Endothelial cell of umbilical vein (primary cell): ENCODE data around the gene DEPDC1B. TPM values are rescaled to one million over a fixed set of nuclear protein-coding genes. Genes with fewer than 3 reads are reported as not detected.

ENCODE experiments used
- BruUV-seq: library from RNA; stranded (reverse); fragments of 400-500 nt; replicated peaks from 2 replicates; lab custom pipeline; 2021; lab: Mats Ljungman, UMichigan
- CTCF ChIA-PET: fragments of 300-600, 350-600 bp; sonication (Branson Sonifier 250); formaldehyde crosslinking; loops from one replicate; lab custom pipeline; 2021; ENCODE audit warnings: antibody characterized with exemption, inconsistent platforms; lab: Charles Lee
- POLR2A ChIA-PET: fragments of 300-600, 350-600 bp; sonication (Branson Sonifier 250); formaldehyde crosslinking; loops from one replicate; lab custom pipeline; 2021; ENCODE audit warnings: antibody characterized with exemption, inconsistent platforms; lab: Charles Lee
- DNase-seq: peaks from one replicate; pipeline ENCODE4 v3.0.0-alpha.2; 2011; ENCODE audit warnings: low read depth, low spot score
- FAIRE-seq: peaks from 2 replicates; lab custom pipeline; 2011; peaks lifted over from hg19 to GRCh38; lab: Jason Lieb, UNC
- H2AFZ ChIP-seq: 2 replicates; pipeline ENCODE4 v1.6.0; 2012; ENCODE audit warnings: low read depth, low read length, control low read depth, inconsistent platforms
- H3K27ac ChIP-seq: 2 replicates; pipeline ENCODE4 v1.5.1; 2011; ENCODE audit warnings: low read depth, mild to moderate bottlenecking, control low read depth, low read length, moderate library complexity; ENCODE audit not compliant: insufficient read depth
- H3K27me3 ChIP-seq, 2 experiments: 2 replicates each; pipeline versions ENCODE4 v1.6.0 to v1.6.1; 2011; ENCODE audit warnings: low read length in 2 of 2, mixed read lengths in 1 of 2; ENCODE audit not compliant: control insufficient read depth in 2 of 2, insufficient read depth in 2 of 2
- H3K36me3 ChIP-seq, 2 experiments: 2 replicates in 1 of 2; 3 replicates in 1 of 2; pipeline ENCODE4 v1.5.1; 2011; ENCODE audit warnings: low read length in 2 of 2, mild to moderate bottlenecking in 1 of 2, moderate library complexity in 1 of 2; ENCODE audit not compliant: control insufficient read depth in 2 of 2, insufficient read depth in 2 of 2; ENCODE audit errors: extremely low read depth in 1 of 2
- H3K4me1 ChIP-seq: 3 replicates; pipeline ENCODE4 v1.5.1; 2011; ENCODE audit warnings: mild to moderate bottlenecking, low read length; ENCODE audit not compliant: control insufficient read depth, insufficient read depth; ENCODE audit errors: extremely low read depth
- H3K4me2 ChIP-seq: 2 replicates; pipeline ENCODE4 v1.6.1; 2011; ENCODE audit warnings: low read length, control low read depth, mixed read lengths; ENCODE audit not compliant: insufficient read depth
- H3K4me3 ChIP-seq, 3 experiments: fragments of 200-600 bp in 1 of 3; sonication (generic), shearing (Covaris generic) in 1 of 3; replicated peaks in 1 of 3; 2 replicates each; pipeline ENCODE4 v1.5.1; 2011 to 2016; ENCODE audit warnings: control low read depth in 3 of 3, low read length in 3 of 3, mild to moderate bottlenecking in 2 of 3, inconsistent platforms in 1 of 3, low read depth in 1 of 3, moderate library complexity in 1 of 3; ENCODE audit not compliant: insufficient read depth in 1 of 3
- H3K79me2 ChIP-seq: 2 replicates; pipeline ENCODE4 v1.6.0; 2012; ENCODE audit warnings: low read length, inconsistent platforms; ENCODE audit not compliant: control insufficient read depth, insufficient read depth
- H3K9ac ChIP-seq: replicated peaks from 2 replicates; pipeline ENCODE3; 2011; ENCODE audit warnings: low read length, control low read depth; ENCODE audit not compliant: insufficient read depth; ENCODE audit errors: extremely low read depth
- H3K9me1 ChIP-seq: replicated peaks from 3 replicates; pipeline ENCODE4 v1.6.0; 2011; ENCODE audit warnings: mild to moderate bottlenecking, low read length; ENCODE audit not compliant: control insufficient read depth, insufficient read depth; ENCODE audit errors: extremely low read depth
- H3K9me3 ChIP-seq: replicated peaks from 2 replicates; pipeline ENCODE4 v1.5.1; 2012; ENCODE audit warnings: low read length, inconsistent platforms; ENCODE audit not compliant: control insufficient read depth, insufficient read depth
- H4K20me1 ChIP-seq: replicated peaks from 2 replicates; pipeline ENCODE3; 2011; ENCODE audit warnings: mild to moderate bottlenecking, low read length; ENCODE audit not compliant: control insufficient read depth, insufficient read depth; ENCODE audit errors: extremely low read depth
- CTCF ChIP-seq, 2 donors: IDR thresholded peaks; 1 replicate in 1 of 2; 2 replicates in 1 of 2; pipeline ENCODE4 v1.5.1; 2011; ENCODE audit warnings: low read length in 2 of 2, mild to moderate bottlenecking in 2 of 2, moderate library complexity in 2 of 2, control low read depth in 1 of 2, inconsistent platforms in 1 of 2, low read depth in 1 of 2; ENCODE audit not compliant: insufficient read depth in 1 of 2; ENCODE audit errors: extremely low read depth in 1 of 2
- EZH2 ChIP-seq: IDR thresholded peaks from 2 replicates; pipeline ENCODE4 v1.6.1; 2012; ENCODE audit warnings: borderline replicate concordance, low read depth, mild to moderate bottlenecking, moderate library complexity, low read length, inconsistent platforms; ENCODE audit not compliant: severe bottlenecking
- FOS ChIP-seq: IDR thresholded peaks from 2 replicates; pipeline ENCODE4 v1.6.1; 2011; ENCODE audit warnings: mild to moderate bottlenecking, low read length, moderate library complexity, borderline replicate concordance; ENCODE audit not compliant: insufficient read depth
- GATA2 ChIP-seq: IDR thresholded peaks from 2 replicates; pipeline ENCODE4 v1.7.0; 2011; ENCODE audit warnings: low read depth, mild to moderate bottlenecking, moderate library complexity, mixed read lengths, low read length; ENCODE audit not compliant: insufficient read length, insufficient read depth
- JUN ChIP-seq: IDR thresholded peaks from 2 replicates; pipeline ENCODE4 v1.6.1; 2011; ENCODE audit warnings: borderline replicate concordance, low read depth; ENCODE audit not compliant: insufficient read length, insufficient read depth
- MAX ChIP-seq: IDR thresholded peaks from 2 replicates; pipeline ENCODE4 v1.6.1; 2011; ENCODE audit not compliant: insufficient read depth, insufficient read length
- MYC ChIP-seq: IDR thresholded peaks from one replicate; pipeline ENCODE4 v1.6.1; 2011; ENCODE audit warnings: mild to moderate bottlenecking, low read depth, low read length
- POLR2A ChIP-seq: IDR thresholded peaks from 2 replicates; pipeline ENCODE4 v1.6.1; 2012; ENCODE audit warnings: low read depth, mild to moderate bottlenecking, control low read depth, low read length
- POLR2AphosphoS5 ChIP-seq: IDR thresholded peaks from 2 replicates; pipeline ENCODE4 v1.6.1; 2012; ENCODE audit warnings: low read depth, mild to moderate bottlenecking, control low read depth, low read length, moderate library complexity; ENCODE audit not compliant: insufficient read depth
- dilution Hi-C: fragments of 300-500 bp; cut with MboI; formaldehyde crosslinking; loops from one replicate; pipeline ENCODE4 v1.15.0; 2019; ENCODE audit warnings: low sequenced_read_pairs; ENCODE audit not compliant: extremely low pct_ligation_motif_present
- intact Hi-C: fragments of 100-400 bp; cut with micrococcal nuclease; formaldehyde crosslinking; loops from one replicate; pipeline ENCODE4 v1.10.0; 2022
- polyA plus RNA-seq, 4 experiments: library from polyadenylated mRNA; depleted of rRNA in 3 of 4; stranded (reverse) in 3 of 4; unstranded in 1 of 4; fragments of >200 nt; gene quantifications; 2 replicates each; pipeline versions ENCODE4 v1.2.1 to v1.2.3, GENCODE V29; 2011 to 2012; ENCODE audit warnings: missing spikeins in 1 of 4
- total RNA-seq: library from RNA; stranded (reverse); gene quantifications from 2 replicates; pipeline ENCODE4 v1.2.3, GENCODE V29; 2021

DEPDC1B gene
- total and polyA plus RNA-seq, 2 donors (not counting 3 experiments of a cell fraction or from before 2014, with no cell fraction given): 6.7 to 18.7 TPM

- Histone ChIP-seq H3K79me2 (peaks cover 49% of the 10 kb centered on the region), H3K9ac (no peak overlapping the region), H3K27ac (no peak overlapping the region), H4K20me1 (no peaks in the 10 kb centered on the region), H2AFZ (no peak overlapping the region), H3K9me3 (no peaks in the 10 kb centered on the region), H3K27me3 (no peaks in the 10 kb centered on the region), H3K36me3 (no peaks in the 10 kb centered on the region), H3K4me3 (no peak overlapping the region), H3K4me2 (no peak overlapping the region), H3K4me1 (no peaks in the 10 kb centered on the region), H3K9me1 (no peaks in the 10 kb centered on the region)
- TF ChIP-seq POLR2AphosphoS5: no peak
- TF ChIP-seq JUN: no peak
- no peak for TF ChIP-seq FOS
- no peak for TF ChIP-seq CTCF (IDR thresholded peaks at IDR 0.05; ENCODE audit: extremely low read depth in 1 of 2, insufficient read depth in 1 of 2, low read depth in 1 of 2, low read length in 2 of 2)
- TF ChIP-seq MYC: no peak
- no peak for TF ChIP-seq EZH2
- no peak for TF ChIP-seq POLR2A
- no peak for TF ChIP-seq GATA2
- no peak for TF ChIP-seq MAX
- FAIRE-seq (no peak), DNase-seq (no peak)
- ChIA-PET POLR2A (no interaction called here), CTCF (interaction anchor here (0.7 to 0.8 kb wide), 2 partner anchors 26 to 27 kb away, joined by 3 to 4 read pairs; partner anchors contain the start of gene DEPDC1B)
- intact Hi-C loops: loop anchor here (2.0 kb wide), 1 partner anchor 1261 kb away; no protein-coding TSS in a partner anchor
- BruUV-seq: no TSS peak
- dilution Hi-C loops: no loop called here
Measured at GRCh38 chr5:60673334-60673733, 26.6 kb downstream of the DEPDC1B start.
